SHP77 treated with DMSO at 0.1 percent for 48 hours (cell line): ENCODE measurements around the gene CNTNAP2.
A peak's percentile ranks its signal among the peaks of the same experiment; 100 is the strongest.

Experiments
- DNase-seq: peaks from one replicate; lab custom pipeline; 2025; lab: John Stamatoyannopoulos, UW

Gene CNTNAP2

GRCh38 chr7:146424084-146424483 lies 307.5 kb downstream of the CNTNAP2 start:
- DNase-seq = no peak

- no peak for DNase-seq
Observed at GRCh38 chr7:146433501-146433900, 316.9 kb downstream of the CNTNAP2 start.

GRCh38 chr7:146443102-146443501 lies 326.5 kb downstream of the CNTNAP2 start:
- DNase-seq = no peak

DNA sequence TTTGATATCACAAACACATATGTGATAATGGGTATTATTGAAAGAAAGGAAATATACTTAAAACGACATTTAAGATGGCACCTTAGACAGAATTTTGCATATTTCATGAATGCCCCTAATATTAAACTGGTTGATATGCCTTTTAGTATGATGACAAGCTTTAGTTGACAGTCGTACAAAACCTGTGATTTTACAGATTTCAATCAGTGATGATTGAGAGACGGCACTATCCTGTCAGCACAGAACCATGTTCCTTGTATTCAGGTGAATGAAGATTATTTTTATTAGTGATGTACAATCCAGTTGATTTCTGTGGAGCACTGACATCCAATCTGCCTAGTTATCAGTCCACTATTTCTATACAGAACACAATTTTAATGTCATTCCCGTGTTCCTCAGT lies 333.0 kb downstream of the CNTNAP2 start:
- DNase-seq = no peak

- no peak for DNase-seq
Observed at GRCh38 chr7:146455091-146455655, 338.6 kb downstream of the CNTNAP2 start.

DNA sequence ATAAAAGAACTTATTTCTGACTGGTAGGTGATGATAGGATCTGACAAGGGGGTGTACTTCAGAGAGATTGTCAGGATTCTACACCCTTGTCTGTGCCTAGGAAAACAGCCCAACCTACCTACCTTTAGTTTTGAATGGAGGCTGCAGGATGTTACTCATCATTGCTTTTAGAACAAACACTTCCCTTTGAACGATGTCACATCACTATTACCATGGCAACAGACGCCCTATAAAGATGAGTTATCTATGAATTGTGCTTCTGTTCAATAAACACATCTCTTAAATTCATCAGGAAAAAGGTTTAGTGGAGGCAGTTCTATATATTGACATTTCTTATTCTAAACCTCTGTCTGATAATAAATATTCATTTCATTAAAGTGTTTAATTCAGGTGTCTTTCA lies 362.4 kb downstream of the CNTNAP2 start:
- DNase-seq = peak; percentile 16

DNA sequence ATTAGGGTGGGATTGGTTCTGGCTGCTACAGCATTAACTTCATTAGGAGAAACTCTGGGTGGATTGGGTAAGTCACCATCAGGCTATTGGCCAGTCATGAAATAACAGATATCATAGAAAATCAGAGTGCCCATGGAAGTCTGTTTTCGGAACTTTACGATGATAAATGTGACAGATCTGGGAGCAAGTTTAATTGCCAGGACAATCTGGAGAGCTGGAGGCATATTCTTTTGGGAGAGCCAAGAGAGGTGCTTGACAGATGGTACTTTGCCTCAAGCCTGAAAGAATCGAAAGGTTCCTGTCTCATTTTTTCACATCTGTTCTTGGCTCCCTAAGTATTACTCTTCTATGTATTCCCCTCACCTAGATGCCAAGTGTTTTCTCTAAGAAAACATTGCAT lies 369.9 kb downstream of the CNTNAP2 start:
- no peak for DNase-seq

- no peak for DNase-seq
Observed at GRCh38 chr7:146492017-146492416, 375.4 kb downstream of the CNTNAP2 start.

- no peak for DNase-seq
Observed at GRCh38 chr7:146494952-146495596, 378.5 kb downstream of the CNTNAP2 start.

DNA sequence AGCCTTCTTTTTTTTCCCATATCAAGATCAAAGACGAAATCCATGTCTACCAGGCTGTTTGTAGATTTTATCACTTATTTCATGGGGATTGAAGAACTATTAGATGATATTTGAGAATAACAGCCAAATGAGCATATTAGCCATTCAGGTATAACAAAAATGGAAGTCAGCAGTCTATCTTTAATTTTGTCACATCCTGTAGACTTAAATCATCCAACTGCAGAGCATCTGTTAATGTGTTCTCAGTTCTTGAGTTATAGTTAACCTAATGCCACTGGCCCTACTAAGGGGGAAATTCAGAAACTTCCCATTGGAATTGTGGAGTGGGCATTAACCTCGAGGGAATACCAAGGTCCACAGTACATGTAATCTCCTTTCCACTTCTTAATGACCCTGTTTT lies 380.1 kb downstream of the CNTNAP2 start:
- DNase-seq = no peak

GRCh38 chr7:146499970-146500369 lies 383.4 kb downstream of the CNTNAP2 start:
- DNase-seq = no peak

- no peak for DNase-seq
Observed at GRCh38 chr7:146503844-146504243, 387.2 kb downstream of the CNTNAP2 start.

- no peak for DNase-seq
Observed at GRCh38 chr7:146510088-146510680, 393.6 kb downstream of the CNTNAP2 start.

DNA sequence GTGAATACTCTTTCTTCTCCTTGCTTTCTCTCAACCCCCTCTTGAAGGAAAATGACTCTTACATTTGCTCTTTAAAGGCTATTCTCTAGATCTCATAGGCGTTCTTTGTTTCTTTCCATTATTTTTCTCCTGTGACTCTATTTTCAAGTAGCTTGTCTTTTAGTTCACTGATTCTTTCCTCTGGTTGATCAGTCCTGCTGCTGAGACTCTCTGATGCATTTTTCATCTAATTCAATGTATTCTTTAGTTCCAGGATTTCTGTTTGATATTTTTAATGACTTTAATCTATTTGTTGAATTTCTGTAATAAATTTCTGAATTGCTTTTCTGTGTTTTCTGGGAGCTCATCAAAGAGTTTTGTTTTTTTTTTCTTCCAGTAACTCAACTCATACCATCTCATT lies 397.7 kb downstream of the CNTNAP2 start:
- DNase-seq = no peak

GRCh38 chr7:146528581-146528980 lies 412.0 kb downstream of the CNTNAP2 start:
- DNase-seq = no peak

- no peak for DNase-seq
Observed at GRCh38 chr7:146539836-146540235, 423.2 kb downstream of the CNTNAP2 start.

GRCh38 chr7:146542101-146542500 lies 425.5 kb downstream of the CNTNAP2 start:
- DNase-seq = no peak

DNA sequence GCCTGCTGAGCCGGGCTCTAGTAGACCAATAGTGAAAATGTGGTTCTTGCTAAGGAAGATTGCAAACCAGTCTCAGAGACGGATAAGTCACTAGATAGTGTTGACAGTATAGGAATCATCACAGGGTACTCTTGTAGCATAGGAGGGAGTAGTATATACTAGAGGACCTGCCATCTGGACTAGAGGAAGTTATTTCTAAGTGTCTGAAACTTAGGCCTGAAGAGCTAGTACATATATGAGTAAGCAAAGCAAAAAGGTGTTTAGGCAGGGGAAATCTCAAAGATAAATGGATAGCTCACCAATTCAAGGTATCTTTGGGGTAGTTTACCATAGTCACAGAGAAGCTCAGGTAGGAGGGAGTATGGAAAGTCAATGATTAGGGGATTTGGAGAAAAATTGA lies 428.1 kb downstream of the CNTNAP2 start:
- DNase-seq = no peak

- no peak for DNase-seq
Observed at GRCh38 chr7:146548816-146549215, 432.2 kb downstream of the CNTNAP2 start.

- peak; percentile 89 for DNase-seq
Observed at GRCh38 chr7:146554556-146554955, 438.0 kb downstream of the CNTNAP2 start.

GRCh38 chr7:146557971-146558469 lies 441.4 kb downstream of the CNTNAP2 start:
- no peak for DNase-seq

DNA sequence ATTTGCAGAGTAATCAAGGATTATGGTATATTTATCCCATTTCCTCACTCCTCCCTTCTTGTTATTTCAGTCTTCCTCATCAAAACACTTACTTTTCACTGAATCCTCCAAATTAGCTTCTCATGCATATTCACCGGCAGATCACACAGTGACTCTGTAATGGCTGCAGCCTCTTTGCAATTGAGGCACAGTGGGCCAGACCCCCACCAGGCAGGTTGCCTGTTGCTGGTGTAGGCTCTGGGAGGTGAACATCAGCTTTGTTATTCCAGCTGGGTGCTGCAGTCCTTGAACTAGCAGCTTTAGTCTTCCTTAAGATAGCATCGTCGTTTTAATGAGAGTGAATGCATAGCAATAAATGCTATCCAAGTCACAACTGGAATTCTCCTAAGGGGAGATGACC lies 449.3 kb downstream of the CNTNAP2 start:
- DNase-seq = peak; percentile 36

DNA sequence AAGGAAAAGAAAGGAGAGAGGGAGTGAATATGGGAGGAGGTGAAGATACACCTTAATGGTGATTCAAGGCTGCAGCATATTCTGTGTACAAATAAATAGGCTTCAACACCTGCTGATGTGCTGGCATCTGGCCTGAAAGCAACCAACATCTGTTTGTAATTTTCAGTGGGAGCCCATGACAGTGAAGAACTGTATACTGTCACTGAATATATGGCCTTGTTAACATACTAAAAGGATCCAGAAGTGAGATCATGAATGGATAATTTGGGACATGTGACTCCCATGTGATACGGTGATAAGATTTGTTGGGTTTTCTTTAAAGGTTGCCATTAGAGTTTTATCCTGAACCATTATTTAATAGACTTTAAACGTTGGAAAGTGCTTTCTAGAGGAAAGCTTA lies 459.3 kb downstream of the CNTNAP2 start:
- no peak for DNase-seq

DNA sequence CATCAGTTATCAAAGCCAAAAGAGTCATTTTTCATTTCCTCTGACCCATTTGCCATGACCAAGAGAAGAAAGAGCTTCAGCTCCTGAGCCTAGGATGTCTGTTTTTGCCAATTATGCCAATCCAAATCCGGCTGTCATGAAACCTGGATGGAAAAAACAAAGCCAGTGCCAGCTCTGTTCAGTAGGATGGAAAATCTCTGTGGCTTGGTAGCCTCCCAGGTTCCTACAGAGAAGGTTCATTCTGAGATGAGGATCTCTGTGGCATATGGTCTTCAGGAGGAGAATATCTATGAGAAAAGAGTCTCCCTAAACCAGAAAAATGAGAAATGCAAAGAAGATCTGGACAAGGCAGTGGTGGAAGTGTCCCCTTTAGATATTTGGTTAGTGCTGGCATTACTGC lies 475.4 kb downstream of the CNTNAP2 start:
- DNase-seq = no peak
